Measurements from ENCODE around the gene APOO.

The APOO gene

DNA sequence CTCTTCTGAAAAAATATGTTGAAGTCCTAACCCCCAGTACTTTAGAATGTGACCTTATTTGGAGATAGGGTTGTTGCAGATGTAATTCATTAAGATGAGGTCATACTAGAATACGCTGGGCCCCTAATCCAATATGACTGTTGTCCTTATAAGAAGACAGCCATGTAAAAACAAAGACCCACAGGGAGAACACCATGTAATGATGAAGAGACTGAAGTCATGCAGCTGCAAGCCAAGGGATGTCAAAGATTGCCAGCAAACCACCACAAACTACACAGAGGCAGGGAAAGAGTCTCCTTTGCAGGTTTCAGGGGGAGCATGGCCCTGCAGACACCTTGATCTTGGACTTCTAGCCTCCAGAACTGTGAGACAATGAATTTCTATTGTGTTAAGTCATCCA is 37.5 kb upstream of the APOO start:
- TF ChIP-seq, protein P1, sequence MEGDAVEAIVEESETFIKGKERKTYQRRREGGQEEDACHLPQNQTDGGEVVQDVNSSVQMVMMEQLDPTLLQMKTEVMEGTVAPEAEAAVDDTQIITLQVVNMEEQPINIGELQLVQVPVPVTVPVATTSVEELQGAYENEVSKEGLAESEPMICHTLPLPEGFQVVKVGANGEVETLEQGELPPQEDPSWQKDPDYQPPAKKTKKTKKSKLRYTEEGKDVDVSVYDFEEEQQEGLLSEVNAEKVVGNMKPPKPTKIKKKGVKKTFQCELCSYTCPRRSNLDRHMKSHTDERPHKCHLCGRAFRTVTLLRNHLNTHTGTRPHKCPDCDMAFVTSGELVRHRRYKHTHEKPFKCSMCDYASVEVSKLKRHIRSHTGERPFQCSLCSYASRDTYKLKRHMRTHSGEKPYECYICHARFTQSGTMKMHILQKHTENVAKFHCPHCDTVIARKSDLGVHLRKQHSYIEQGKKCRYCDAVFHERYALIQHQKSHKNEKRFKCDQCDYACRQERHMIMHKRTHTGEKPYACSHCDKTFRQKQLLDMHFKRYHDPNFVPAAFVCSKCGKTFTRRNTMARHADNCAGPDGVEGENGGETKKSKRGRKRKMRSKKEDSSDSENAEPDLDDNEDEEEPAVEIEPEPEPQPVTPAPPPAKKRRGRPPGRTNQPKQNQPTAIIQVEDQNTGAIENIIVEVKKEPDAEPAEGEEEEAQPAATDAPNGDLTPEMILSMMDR (IDR thresholded peaks at IDR 0.05; ENCODE audit: insufficient read depth, low read length, poor library complexity, severe bottlenecking), result no peak

DNA sequence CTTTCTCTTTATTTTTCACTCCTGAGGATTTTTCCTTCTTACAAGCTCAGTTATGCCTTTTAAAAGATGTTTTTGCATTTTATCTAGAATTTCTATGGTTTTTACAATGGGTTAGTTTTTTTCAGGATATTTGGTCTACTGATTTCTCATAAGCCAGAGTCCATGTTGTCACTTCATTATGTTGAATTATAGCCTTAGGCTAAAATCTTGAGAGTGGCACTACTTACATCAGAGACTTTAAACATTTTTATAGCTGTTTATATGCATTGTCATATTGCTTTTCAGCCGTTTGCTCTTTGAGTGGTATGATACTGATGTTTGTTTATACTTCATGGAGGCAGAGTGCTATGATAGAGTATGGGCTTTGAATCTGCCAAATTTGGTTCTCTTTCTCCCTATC is 36.5 kb upstream of the APOO start:
- H3K27me3 ChIP-seq (replicated peaks; ENCODE audit: control insufficient read depth, insufficient read depth, low read length), result no peaks in the 10 kb centered on the region
- TF ChIP-seq, protein P1 (IDR thresholded peaks at IDR 0.05; ENCODE audit: insufficient read depth, low read length, poor library complexity, severe bottlenecking), result no peak
- H3K36me3 ChIP-seq (ENCODE audit: control insufficient read depth, insufficient read depth, low read length), result no peaks in the 10 kb centered on the region
- DNase-seq (ENCODE audit: extremely low read depth, insufficient read length), result no peak
- H3K4me3 ChIP-seq (replicated peaks; ENCODE audit: low read depth, low read length), result no peak overlapping the region

More for the DNA sequence above, 37.5 kb upstream of the APOO start:
- no peak overlapping the region for H3K4me3 ChIP-seq (replicated peaks; ENCODE audit: low read depth, low read length)
- no peak for DNase-seq (ENCODE audit: extremely low read depth, insufficient read length)
- no peaks in the 10 kb centered on the region for H3K27me3 ChIP-seq (replicated peaks; ENCODE audit: control insufficient read depth, insufficient read depth, low read length)
- H3K36me3 ChIP-seq (ENCODE audit: control insufficient read depth, insufficient read depth, low read length), result no peaks in the 10 kb centered on the region

DNA sequence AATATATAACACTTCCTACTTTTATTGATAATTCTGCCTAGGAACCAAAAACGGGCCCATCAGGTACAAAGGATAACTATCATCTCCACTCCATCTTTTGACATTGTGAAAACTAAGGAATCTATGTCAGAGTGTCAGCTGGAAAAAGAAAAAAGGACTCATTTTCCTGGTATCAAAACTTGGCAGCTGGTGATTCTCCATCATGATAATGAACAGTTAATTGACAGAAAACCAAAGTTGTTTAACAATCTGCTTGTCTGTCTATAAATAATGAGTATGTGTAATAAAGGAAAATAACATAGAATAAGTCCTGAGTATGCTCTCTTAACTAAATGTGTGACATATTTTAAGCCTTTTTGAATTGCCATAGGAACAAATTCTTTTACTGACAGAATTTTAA is 31.5 kb upstream of the APOO start:
- TF ChIP-seq, protein P1 (IDR thresholded peaks at IDR 0.05; ENCODE audit: insufficient read depth, low read length, poor library complexity, severe bottlenecking), result no peak
- Histone ChIP-seq H3K36me3 (ENCODE audit: control insufficient read depth, insufficient read depth, low read length) (no peaks in the 10 kb centered on the region), H3K4me3 (replicated peaks; ENCODE audit: low read depth, low read length) (no peak overlapping the region), H3K27me3 (replicated peaks; ENCODE audit: control insufficient read depth, insufficient read depth, low read length) (no peaks in the 10 kb centered on the region)
- no peak for DNase-seq (ENCODE audit: extremely low read depth, insufficient read length)

DNA sequence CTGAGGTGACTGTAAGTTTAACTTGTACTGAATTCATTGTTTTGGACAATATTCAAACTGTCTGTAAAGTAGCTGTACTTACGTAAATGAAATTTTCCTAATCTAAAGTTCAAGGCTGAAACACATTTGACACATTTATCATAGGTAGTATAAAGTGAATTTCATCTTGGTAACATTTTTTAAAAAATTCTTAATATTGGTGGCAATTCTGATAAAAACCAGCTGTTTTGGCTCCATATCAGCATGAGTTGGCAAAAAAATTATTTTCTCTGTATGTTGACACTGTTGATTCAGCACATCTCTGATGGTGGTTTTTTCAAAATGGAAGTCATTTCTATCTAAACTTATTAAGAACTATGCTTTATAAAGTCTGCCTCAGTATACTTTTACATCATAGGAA is 31.0 kb upstream of the APOO start:
- no peak overlapping the region for H3K4me3 ChIP-seq (replicated peaks; ENCODE audit: low read depth, low read length)
- DNase-seq (ENCODE audit: extremely low read depth, insufficient read length), result no peak
- TF ChIP-seq, protein P1 (IDR thresholded peaks at IDR 0.05; ENCODE audit: insufficient read depth, low read length, poor library complexity, severe bottlenecking), result no peak
- no peaks in the 10 kb centered on the region for H3K27me3 ChIP-seq (replicated peaks; ENCODE audit: control insufficient read depth, insufficient read depth, low read length)
- no peaks in the 10 kb centered on the region for H3K36me3 ChIP-seq (ENCODE audit: control insufficient read depth, insufficient read depth, low read length)

DNA sequence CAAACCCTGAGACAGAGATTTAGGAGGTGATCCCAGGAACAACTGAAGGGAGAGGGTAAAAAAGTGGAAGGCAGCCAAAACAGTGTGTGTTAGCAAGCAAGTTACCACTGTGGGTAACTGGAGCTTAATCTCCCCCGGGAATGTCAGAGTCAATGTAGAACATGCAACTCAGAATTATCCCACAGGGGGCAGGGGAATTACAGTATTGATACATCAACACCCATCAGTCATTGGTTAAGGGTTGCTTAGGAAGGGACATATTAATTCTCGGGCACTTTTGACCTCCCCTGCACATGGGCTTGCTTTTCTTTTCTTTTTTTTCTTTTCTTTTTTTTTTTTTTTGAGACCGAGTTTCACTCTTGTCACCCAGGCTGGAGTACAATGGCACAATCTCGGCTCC is 29.4 kb upstream of the APOO start:
- Histone ChIP-seq H3K27me3 (replicated peaks; ENCODE audit: control insufficient read depth, insufficient read depth, low read length) (no peaks in the 10 kb centered on the region), H3K36me3 (ENCODE audit: control insufficient read depth, insufficient read depth, low read length) (no peaks in the 10 kb centered on the region), H3K4me3 (replicated peaks; ENCODE audit: low read depth, low read length) (no peak overlapping the region)
- TF ChIP-seq, protein P1 (IDR thresholded peaks at IDR 0.05; ENCODE audit: insufficient read depth, low read length, poor library complexity, severe bottlenecking), result no peak
- no peak for DNase-seq (ENCODE audit: extremely low read depth, insufficient read length)

DNA sequence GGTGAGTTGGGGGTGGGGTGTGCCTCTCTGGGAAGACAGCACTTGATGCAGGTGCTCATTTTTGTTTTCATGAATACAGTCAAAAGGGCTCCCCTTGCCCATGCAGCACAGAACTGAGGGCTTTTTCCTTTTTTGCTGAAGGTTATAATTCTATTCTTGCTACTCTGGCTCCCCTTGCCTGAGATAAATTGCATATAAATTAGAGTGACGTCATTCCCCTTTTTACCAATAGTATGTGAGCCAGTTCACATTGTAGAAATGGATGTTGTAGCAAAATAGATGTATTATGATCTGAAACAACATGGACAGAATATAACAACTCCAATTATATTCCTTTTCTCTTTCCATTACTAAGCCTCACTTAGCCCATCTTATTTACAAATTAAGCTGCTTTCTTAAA is 28.4 kb upstream of the APOO start:
- no peak for DNase-seq (ENCODE audit: extremely low read depth, insufficient read length)
- TF ChIP-seq, protein P1 (IDR thresholded peaks at IDR 0.05; ENCODE audit: insufficient read depth, low read length, poor library complexity, severe bottlenecking), result no peak
- H3K36me3 ChIP-seq (ENCODE audit: control insufficient read depth, insufficient read depth, low read length), result no peaks in the 10 kb centered on the region
- no peaks in the 10 kb centered on the region for H3K27me3 ChIP-seq (replicated peaks; ENCODE audit: control insufficient read depth, insufficient read depth, low read length)
- no peak overlapping the region for H3K4me3 ChIP-seq (replicated peaks; ENCODE audit: low read depth, low read length)
